HL-60 (cell line): ENCODE results near the gene GNA14.

Source experiments
- POLR2AphosphoS5 ChIP-seq: IDR thresholded peaks from 2 replicates; pipeline ENCODE4 v1.6.1; 2012; ENCODE audit warnings: low read depth
- TF ChIP-seq, protein P1 (sequence below): IDR thresholded peaks from one replicate; pipeline ENCODE4 v1.5.1; 2011; ENCODE audit warnings: low read length, control low read depth, inconsistent platforms; ENCODE audit not compliant: insufficient read depth
- TF ChIP-seq, protein P2 (sequence below): IDR thresholded peaks from 2 replicates; pipeline ENCODE4 v1.6.1; 2012; ENCODE audit warnings: low read depth; ENCODE audit not compliant: insufficient replicate concordance

DNA sequence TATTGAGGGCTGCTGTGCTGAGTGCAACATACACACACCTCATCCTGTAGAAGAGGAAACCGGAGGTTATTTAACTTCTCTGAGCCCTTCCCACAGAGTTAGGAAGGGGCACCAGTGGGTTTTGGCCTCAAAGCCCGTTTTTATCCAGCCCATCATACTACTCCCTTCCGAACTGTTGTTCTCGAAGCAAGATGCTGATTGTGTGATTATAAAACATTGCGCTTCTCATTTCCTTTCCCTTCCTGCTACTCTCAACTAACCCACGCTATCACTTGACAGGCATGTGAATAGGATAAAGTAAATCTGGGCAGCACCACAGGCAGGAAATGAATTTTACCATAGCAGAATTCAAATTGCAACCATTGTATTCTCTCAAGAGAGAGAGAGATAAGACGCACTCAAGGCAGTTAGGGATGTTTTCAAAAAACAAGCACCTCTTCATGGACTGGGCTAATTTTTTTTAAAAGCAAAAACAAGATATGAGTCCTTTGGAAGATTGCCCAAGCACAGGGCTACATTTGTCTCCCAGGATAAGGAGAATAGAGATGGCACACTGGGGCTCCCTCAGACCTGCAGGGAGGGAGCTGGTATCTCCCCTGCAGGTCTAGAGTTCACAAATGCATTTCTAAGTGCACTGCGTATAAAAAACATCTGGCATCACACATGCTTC, 52.6 kb downstream of the GNA14 start:
- TF ChIP-seq, protein P1, sequence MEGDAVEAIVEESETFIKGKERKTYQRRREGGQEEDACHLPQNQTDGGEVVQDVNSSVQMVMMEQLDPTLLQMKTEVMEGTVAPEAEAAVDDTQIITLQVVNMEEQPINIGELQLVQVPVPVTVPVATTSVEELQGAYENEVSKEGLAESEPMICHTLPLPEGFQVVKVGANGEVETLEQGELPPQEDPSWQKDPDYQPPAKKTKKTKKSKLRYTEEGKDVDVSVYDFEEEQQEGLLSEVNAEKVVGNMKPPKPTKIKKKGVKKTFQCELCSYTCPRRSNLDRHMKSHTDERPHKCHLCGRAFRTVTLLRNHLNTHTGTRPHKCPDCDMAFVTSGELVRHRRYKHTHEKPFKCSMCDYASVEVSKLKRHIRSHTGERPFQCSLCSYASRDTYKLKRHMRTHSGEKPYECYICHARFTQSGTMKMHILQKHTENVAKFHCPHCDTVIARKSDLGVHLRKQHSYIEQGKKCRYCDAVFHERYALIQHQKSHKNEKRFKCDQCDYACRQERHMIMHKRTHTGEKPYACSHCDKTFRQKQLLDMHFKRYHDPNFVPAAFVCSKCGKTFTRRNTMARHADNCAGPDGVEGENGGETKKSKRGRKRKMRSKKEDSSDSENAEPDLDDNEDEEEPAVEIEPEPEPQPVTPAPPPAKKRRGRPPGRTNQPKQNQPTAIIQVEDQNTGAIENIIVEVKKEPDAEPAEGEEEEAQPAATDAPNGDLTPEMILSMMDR, result no peak
- TF ChIP-seq, protein P2, sequence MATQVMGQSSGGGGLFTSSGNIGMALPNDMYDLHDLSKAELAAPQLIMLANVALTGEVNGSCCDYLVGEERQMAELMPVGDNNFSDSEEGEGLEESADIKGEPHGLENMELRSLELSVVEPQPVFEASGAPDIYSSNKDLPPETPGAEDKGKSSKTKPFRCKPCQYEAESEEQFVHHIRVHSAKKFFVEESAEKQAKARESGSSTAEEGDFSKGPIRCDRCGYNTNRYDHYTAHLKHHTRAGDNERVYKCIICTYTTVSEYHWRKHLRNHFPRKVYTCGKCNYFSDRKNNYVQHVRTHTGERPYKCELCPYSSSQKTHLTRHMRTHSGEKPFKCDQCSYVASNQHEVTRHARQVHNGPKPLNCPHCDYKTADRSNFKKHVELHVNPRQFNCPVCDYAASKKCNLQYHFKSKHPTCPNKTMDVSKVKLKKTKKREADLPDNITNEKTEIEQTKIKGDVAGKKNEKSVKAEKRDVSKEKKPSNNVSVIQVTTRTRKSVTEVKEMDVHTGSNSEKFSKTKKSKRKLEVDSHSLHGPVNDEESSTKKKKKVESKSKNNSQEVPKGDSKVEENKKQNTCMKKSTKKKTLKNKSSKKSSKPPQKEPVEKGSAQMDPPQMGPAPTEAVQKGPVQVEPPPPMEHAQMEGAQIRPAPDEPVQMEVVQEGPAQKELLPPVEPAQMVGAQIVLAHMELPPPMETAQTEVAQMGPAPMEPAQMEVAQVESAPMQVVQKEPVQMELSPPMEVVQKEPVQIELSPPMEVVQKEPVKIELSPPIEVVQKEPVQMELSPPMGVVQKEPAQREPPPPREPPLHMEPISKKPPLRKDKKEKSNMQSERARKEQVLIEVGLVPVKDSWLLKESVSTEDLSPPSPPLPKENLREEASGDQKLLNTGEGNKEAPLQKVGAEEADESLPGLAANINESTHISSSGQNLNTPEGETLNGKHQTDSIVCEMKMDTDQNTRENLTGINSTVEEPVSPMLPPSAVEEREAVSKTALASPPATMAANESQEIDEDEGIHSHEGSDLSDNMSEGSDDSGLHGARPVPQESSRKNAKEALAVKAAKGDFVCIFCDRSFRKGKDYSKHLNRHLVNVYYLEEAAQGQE, result no peak
- no peak for TF ChIP-seq POLR2AphosphoS5
